ENCODE data around the gene ERBB2. TPM values are rescaled to one million over a fixed set of nuclear protein-coding genes. Genes with fewer than 3 reads are reported as not detected.

ERBB2 gene
- total and polyA plus RNA-seq, 2 of the 8 experiments (the other 6 are each of a cell fraction or from before 2014, with no cell fraction given): 183 to 394 TPM

- TF ChIP-seq RNF2 (IDR thresholded peaks at IDR 0.05; ENCODE audit: borderline replicate concordance, low read depth, low read length, missing control alignments, poor library complexity, severe bottlenecking): peak; percentile 32
- peak; percentile 28 to 44; a peak in 2 of 4 replicates for TF ChIP-seq HDAC2 (IDR thresholded peaks at IDR 0.05; ENCODE audit: borderline replicate concordance in 1 of 2, low read depth in 2 of 2, low read length in 2 of 2)
- TF ChIP-seq NRF1 (IDR thresholded peaks at IDR 0.05; ENCODE audit: low read depth, low read length): no peak
- TF ChIP-seq SAP30 (IDR thresholded peaks at IDR 0.05; ENCODE audit: insufficient read depth, insufficient replicate concordance, low read length): no peak
- no peak for TF ChIP-seq TAF7 (optimal IDR thresholded peaks at IDR 0.05; ENCODE audit: borderline replicate concordance, low read depth, low read length)
- TF ChIP-seq RBBP5 (IDR thresholded peaks at IDR 0.05; ENCODE audit: borderline replicate concordance, low read depth, low read length): peak; percentile 47; the same call in 1 of the 2 replicates
- TF ChIP-seq, protein P1, sequence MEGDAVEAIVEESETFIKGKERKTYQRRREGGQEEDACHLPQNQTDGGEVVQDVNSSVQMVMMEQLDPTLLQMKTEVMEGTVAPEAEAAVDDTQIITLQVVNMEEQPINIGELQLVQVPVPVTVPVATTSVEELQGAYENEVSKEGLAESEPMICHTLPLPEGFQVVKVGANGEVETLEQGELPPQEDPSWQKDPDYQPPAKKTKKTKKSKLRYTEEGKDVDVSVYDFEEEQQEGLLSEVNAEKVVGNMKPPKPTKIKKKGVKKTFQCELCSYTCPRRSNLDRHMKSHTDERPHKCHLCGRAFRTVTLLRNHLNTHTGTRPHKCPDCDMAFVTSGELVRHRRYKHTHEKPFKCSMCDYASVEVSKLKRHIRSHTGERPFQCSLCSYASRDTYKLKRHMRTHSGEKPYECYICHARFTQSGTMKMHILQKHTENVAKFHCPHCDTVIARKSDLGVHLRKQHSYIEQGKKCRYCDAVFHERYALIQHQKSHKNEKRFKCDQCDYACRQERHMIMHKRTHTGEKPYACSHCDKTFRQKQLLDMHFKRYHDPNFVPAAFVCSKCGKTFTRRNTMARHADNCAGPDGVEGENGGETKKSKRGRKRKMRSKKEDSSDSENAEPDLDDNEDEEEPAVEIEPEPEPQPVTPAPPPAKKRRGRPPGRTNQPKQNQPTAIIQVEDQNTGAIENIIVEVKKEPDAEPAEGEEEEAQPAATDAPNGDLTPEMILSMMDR (IDR thresholded peaks at IDR 0.05; ENCODE audit: control extremely low read depth in 1 of 3, insufficient read depth in 1 of 3, low read depth in 1 of 3, low read length in 3 of 3): peak; percentile 63 to 72 (median 67)
- TF ChIP-seq, protein P2, sequence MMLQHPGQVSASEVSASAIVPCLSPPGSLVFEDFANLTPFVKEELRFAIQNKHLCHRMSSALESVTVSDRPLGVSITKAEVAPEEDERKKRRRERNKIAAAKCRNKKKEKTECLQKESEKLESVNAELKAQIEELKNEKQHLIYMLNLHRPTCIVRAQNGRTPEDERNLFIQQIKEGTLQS (IDR thresholded peaks at IDR 0.05; ENCODE audit: insufficient read depth, low read depth, low read length): no peak
- no peak for TF ChIP-seq TCF12 (IDR thresholded peaks at IDR 0.05; ENCODE audit: low read depth, low read length)
- TF ChIP-seq JUND (IDR thresholded peaks at IDR 0.05; ENCODE audit: low read length): no peak
- no peak for TF ChIP-seq TEAD4 (IDR thresholded peaks at IDR 0.05; ENCODE audit: low read depth, low read length)
- TF ChIP-seq EZH2 (IDR thresholded peaks at IDR 0.05; ENCODE audit: low read depth, low read length, severe bottlenecking): peak; percentile 30
- TF ChIP-seq, protein P3, sequence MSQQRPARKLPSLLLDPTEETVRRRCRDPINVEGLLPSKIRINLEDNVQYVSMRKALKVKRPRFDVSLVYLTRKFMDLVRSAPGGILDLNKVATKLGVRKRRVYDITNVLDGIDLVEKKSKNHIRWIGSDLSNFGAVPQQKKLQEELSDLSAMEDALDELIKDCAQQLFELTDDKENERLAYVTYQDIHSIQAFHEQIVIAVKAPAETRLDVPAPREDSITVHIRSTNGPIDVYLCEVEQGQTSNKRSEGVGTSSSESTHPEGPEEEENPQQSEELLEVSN (IDR thresholded peaks at IDR 0.05): peak; percentile 72
- no peak for TF ChIP-seq SP2 (IDR thresholded peaks at IDR 0.05; ENCODE audit: low read length)
- no peak for TF ChIP-seq SP4 (IDR thresholded peaks at IDR 0.05; ENCODE audit: low read length)
- TF ChIP-seq CHD1 (IDR thresholded peaks at IDR 0.05; ENCODE audit: low read depth, low read length): no peak
- TF ChIP-seq CHD2 (IDR thresholded peaks at IDR 0.05; ENCODE audit: low read length): no peak
- TF ChIP-seq CTBP2 (IDR thresholded peaks at IDR 0.05; ENCODE audit: borderline replicate concordance, insufficient read depth, insufficient read length, low read length): no peak
Measured at GRCh38 chr17:39667945-39668924, 31.6 kb upstream of the ERBB2 start, which contains the start of gene PNMT (continued).
